ENCODE results near the gene LRWD1.

GRCh38 chr7:102450242-102450641 is 14.5 kb upstream of the LRWD1 start:
- TF ChIP-seq, protein P1, sequence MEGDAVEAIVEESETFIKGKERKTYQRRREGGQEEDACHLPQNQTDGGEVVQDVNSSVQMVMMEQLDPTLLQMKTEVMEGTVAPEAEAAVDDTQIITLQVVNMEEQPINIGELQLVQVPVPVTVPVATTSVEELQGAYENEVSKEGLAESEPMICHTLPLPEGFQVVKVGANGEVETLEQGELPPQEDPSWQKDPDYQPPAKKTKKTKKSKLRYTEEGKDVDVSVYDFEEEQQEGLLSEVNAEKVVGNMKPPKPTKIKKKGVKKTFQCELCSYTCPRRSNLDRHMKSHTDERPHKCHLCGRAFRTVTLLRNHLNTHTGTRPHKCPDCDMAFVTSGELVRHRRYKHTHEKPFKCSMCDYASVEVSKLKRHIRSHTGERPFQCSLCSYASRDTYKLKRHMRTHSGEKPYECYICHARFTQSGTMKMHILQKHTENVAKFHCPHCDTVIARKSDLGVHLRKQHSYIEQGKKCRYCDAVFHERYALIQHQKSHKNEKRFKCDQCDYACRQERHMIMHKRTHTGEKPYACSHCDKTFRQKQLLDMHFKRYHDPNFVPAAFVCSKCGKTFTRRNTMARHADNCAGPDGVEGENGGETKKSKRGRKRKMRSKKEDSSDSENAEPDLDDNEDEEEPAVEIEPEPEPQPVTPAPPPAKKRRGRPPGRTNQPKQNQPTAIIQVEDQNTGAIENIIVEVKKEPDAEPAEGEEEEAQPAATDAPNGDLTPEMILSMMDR (IDR thresholded peaks at IDR 0.05): no peak
- no peak for TF ChIP-seq POLR2AphosphoS5 (IDR thresholded peaks at IDR 0.05)
- TF ChIP-seq POLR2A (IDR thresholded peaks at IDR 0.05): no peak
